MCF 10A (cell line): ENCODE measurements around the gene CRISP1. TPM values are rescaled to one million over a fixed set of nuclear protein-coding genes. Genes with fewer than 3 reads are reported as not detected.

Experiments used
- BruUV-seq: library from RNA; stranded (reverse); fragments of 400-500 nt; replicated peaks from 2 replicates; lab custom pipeline; 2021; lab: Mats Ljungman, UMichigan
- CTCF ChIA-PET: fragments of 300-600 bp; sonication (Branson Sonifier 250); formaldehyde crosslinking; extraction: SDS; loops from one replicate; lab custom pipeline; 2021; ENCODE audit warnings: antibody characterized with exemption, inconsistent platforms; lab: Yijun Ruan, JAX
- POLR2A ChIA-PET: fragments of 300-600, 350-650 bp; sonication (Branson Sonifier 250); formaldehyde crosslinking; extraction: SDS; loops from one replicate; lab custom pipeline; 2020; ENCODE audit warnings: antibody characterized with exemption, inconsistent platforms; lab: Yijun Ruan, JAX
- DNase-seq: peaks from one replicate; pipeline ENCODE4 v3.0.0-alpha.2; 2018; ENCODE audit not compliant: unreplicated experiment
- H3K27ac Mint-ChIP-seq: one replicate; pipeline ENCODE4 v1.8.0; 2022; ENCODE audit warnings: mild to moderate bottlenecking, low read depth, mixed read lengths; ENCODE audit not compliant: unreplicated experiment
- H3K27me3 Mint-ChIP-seq: one replicate; pipeline ENCODE4 v1.8.0; 2022; ENCODE audit warnings: mixed read lengths; ENCODE audit not compliant: insufficient read depth, unreplicated experiment
- H3K36me3 Mint-ChIP-seq: one replicate; pipeline ENCODE4 v1.8.0; 2022; ENCODE audit warnings: mild to moderate bottlenecking, moderate library complexity, mixed read lengths; ENCODE audit not compliant: insufficient read depth, unreplicated experiment
- H3K4me1 Mint-ChIP-seq: one replicate; pipeline ENCODE4 v1.8.0; 2022; ENCODE audit warnings: mixed read lengths; ENCODE audit not compliant: insufficient read depth, unreplicated experiment
- H3K4me3 Mint-ChIP-seq: one replicate; pipeline ENCODE4 v1.8.0; 2022; ENCODE audit warnings: mild to moderate bottlenecking, moderate library complexity, mixed read lengths; ENCODE audit not compliant: unreplicated experiment
- H3K9me3 Mint-ChIP-seq: one replicate; pipeline ENCODE4 v1.8.0; 2022; ENCODE audit warnings: mixed read lengths; ENCODE audit not compliant: unreplicated experiment
- CTCF ChIP-seq: fragments of 200-600 bp; IDR thresholded peaks from one replicate; pipeline ENCODE4 v1.8.0; 2022; ENCODE audit warnings: antibody characterized with exemption, mild to moderate bottlenecking; ENCODE audit not compliant: unreplicated experiment
- intact Hi-C: fragments of 100-400 bp; cut with micrococcal nuclease; formaldehyde crosslinking; loops from 2 replicates; pipeline ENCODE4 v1.14.1; 2022
- total RNA-seq: library from RNA; stranded (reverse); gene quantifications from 2 replicates; pipeline ENCODE4 v1.2.3, GENCODE V29; 2022

The CRISP1 gene
- total RNA-seq, 1 experiment from 2014 or later = not detected

GRCh38 chr6:49847673-49848072 lies 18.7 kb downstream of the CRISP1 start:
- no peaks in the 10 kb centered on the region for H3K4me1 Mint-ChIP-seq
- ChIA-PET POLR2A (no interaction called here), CTCF (interaction anchor here (0.5 to 5.8 kb wide), 5 partner anchors 21 to 316 kb away, joined by 3 to 104 read pairs (median 4); no protein-coding TSS in a partner anchor)
- intact Hi-C loops = no loop called here
- no peak overlapping the region for H3K27ac Mint-ChIP-seq
- no peak for TF ChIP-seq CTCF
- DNase-seq = no peak
- no peak overlapping the region for H3K4me3 Mint-ChIP-seq
- no peaks in the 10 kb centered on the region for H3K36me3 Mint-ChIP-seq
- H3K9me3 Mint-ChIP-seq = no peaks in the 10 kb centered on the region
- H3K27me3 Mint-ChIP-seq = peaks cover 52% of the 10 kb centered on the region
- no TSS peak for BruUV-seq

GRCh38 chr6:49847014-49847413 lies 19.3 kb downstream of the CRISP1 start:
- H3K27me3 Mint-ChIP-seq = peaks cover 59% of the 10 kb centered on the region
- DNase-seq = no peak
- no peak overlapping the region for H3K27ac Mint-ChIP-seq
- POLR2A ChIA-PET = no interaction called here
- H3K4me3 Mint-ChIP-seq = no peak overlapping the region
- no peaks in the 10 kb centered on the region for H3K4me1 Mint-ChIP-seq
- TF ChIP-seq CTCF = no peak
- CTCF ChIA-PET = interaction anchor here (1.7 to 5.8 kb wide), 2 partner anchors 225 to 315 kb away, joined by 6 to 104 read pairs; no protein-coding TSS in a partner anchor
- intact Hi-C loops = no loop called here
- no TSS peak for BruUV-seq
- no peaks in the 10 kb centered on the region for H3K9me3 Mint-ChIP-seq
- no peaks in the 10 kb centered on the region for H3K36me3 Mint-ChIP-seq

GRCh38 chr6:49841424-49841823 lies 24.9 kb downstream of the CRISP1 start:
- CTCF ChIA-PET = interaction anchor here (0.6 to 1.7 kb wide), 3 partner anchors 219 to 371 kb away, joined by 3 to 10 read pairs (median 6); no protein-coding TSS in a partner anchor
- DNase-seq = no peak
- no peak overlapping the region for H3K27ac Mint-ChIP-seq
- intact Hi-C loops = no loop called here
- POLR2A ChIA-PET = no interaction called here
- no TSS peak for BruUV-seq
- TF ChIP-seq CTCF = no peak
- no peak overlapping the region for H3K4me3 Mint-ChIP-seq
- peaks cover 66% of the 10 kb centered on the region for H3K27me3 Mint-ChIP-seq
- no peaks in the 10 kb centered on the region for H3K36me3 Mint-ChIP-seq
- no peaks in the 10 kb centered on the region for H3K9me3 Mint-ChIP-seq
- no peaks in the 10 kb centered on the region for H3K4me1 Mint-ChIP-seq

- Mint-ChIP-seq H3K4me3 (no peak overlapping the region), H3K4me1 (no peaks in the 10 kb centered on the region), H3K27me3 (peaks cover 66% of the 10 kb centered on the region), H3K36me3 (no peaks in the 10 kb centered on the region), H3K9me3 (no peaks in the 10 kb centered on the region), H3K27ac (no peak overlapping the region)
- CTCF ChIA-PET = no interaction called here
- no peak for DNase-seq
- TF ChIP-seq CTCF = no peak
- intact Hi-C loops = no loop called here
- POLR2A ChIA-PET = no interaction called here
- BruUV-seq = no TSS peak
Measured at GRCh38 chr6:49839957-49840356, 26.4 kb downstream of the CRISP1 start.
